GM12878 (cell line): ENCODE measurements around the gene AQP7.

Source experiments
- CTCF ChIP-seq, 3 experiments: IDR thresholded peaks in 2 of 3; conservative IDR thresholded peaks in 1 of 3; 2 replicates each; pipeline ENCODE4 v1.5.1; 2011; ENCODE audit warnings: low read depth in 3 of 3, low read length in 3 of 3, mild to moderate bottlenecking in 3 of 3, control low read depth in 2 of 3, moderate library complexity in 2 of 3, inconsistent platforms in 1 of 3, mixed read lengths in 1 of 3; ENCODE audit not compliant: control insufficient read depth in 2 of 3, insufficient read depth in 1 of 3; ENCODE audit errors: extremely low read depth in 1 of 3
- IKZF1 ChIP-seq: fragments of 450-650 bp; conservative IDR thresholded peaks from 2 replicates; pipeline ENCODE4 v1.6.1; 2017; ENCODE audit warnings: antibody characterized with exemption, mild to moderate bottlenecking
- JUND ChIP-seq: IDR thresholded peaks from 2 replicates; pipeline ENCODE4 v1.6.1; 2012; ENCODE audit warnings: low read depth, mild to moderate bottlenecking, low read length, improper control_type of control experiment, moderate library complexity
- POLR2A ChIP-seq: IDR thresholded peaks from 2 replicates; pipeline ENCODE4 v1.6.1; 2011; ENCODE audit warnings: low read depth, mild to moderate bottlenecking, low read length
- SP1 ChIP-seq: IDR thresholded peaks from one replicate; pipeline ENCODE4 v1.6.1; 2011; ENCODE audit warnings: low read depth, low read length
- SREBF2 ChIP-seq: IDR thresholded peaks from 2 replicates; pipeline ENCODE4 v1.6.1; 2012; ENCODE audit warnings: mild to moderate bottlenecking, low read length
- USF1 ChIP-seq: IDR thresholded peaks from 2 replicates; pipeline ENCODE4 v1.6.1; 2011; ENCODE audit warnings: borderline replicate concordance, low read depth, mild to moderate bottlenecking, moderate library complexity, mixed read lengths, low read length; ENCODE audit not compliant: insufficient read depth; ENCODE audit errors: extremely low read length

GRCh38 chr9:33375841-33376321 lies 26.5 kb downstream of the AQP7 start:
- TF ChIP-seq SP1 = no peak
- no peak for TF ChIP-seq USF1
- no peak for TF ChIP-seq CTCF (IDR thresholded peaks at IDR 0.05 in 2 of 3, conservative IDR thresholded peaks at IDR 0.05 in 1 of 3; ENCODE audit: control insufficient read depth in 2 of 3, extremely low read depth in 1 of 3, insufficient read depth in 1 of 3, low read depth in 3 of 3, low read length in 3 of 3)
- TF ChIP-seq SREBF2 = no peak
- TF ChIP-seq IKZF1 = no peak
- TF ChIP-seq POLR2A = no peak
- TF ChIP-seq JUND = no peak
